GM12864 (cell line): ENCODE data around the gene RAPH1.
A peak's percentile ranks its signal among the peaks of the same experiment; 100 is the strongest.
"Not testable (repeated sequence)": the region's sequence is repeated elsewhere in the genome, so short reads cannot be mapped to it uniquely, and the experiment has no call there.

Experiments
- DNase-seq: peaks from one replicate; pipeline ENCODE4 v3.0.0-alpha.2; 2011; ENCODE audit warnings: low read depth
- H3K4me3 ChIP-seq: 2 replicates; pipeline ENCODE4 v1.5.1; 2011; ENCODE audit warnings: mild to moderate bottlenecking, low read depth, low read length, control low read depth
- TF ChIP-seq, protein P1 (sequence below): IDR thresholded peaks from 2 replicates; pipeline ENCODE4 v1.5.1; 2011; ENCODE audit warnings: low read depth, mild to moderate bottlenecking, moderate library complexity, low read length, control low read depth, inconsistent platforms; ENCODE audit errors: missing control alignments

Gene RAPH1

DNA sequence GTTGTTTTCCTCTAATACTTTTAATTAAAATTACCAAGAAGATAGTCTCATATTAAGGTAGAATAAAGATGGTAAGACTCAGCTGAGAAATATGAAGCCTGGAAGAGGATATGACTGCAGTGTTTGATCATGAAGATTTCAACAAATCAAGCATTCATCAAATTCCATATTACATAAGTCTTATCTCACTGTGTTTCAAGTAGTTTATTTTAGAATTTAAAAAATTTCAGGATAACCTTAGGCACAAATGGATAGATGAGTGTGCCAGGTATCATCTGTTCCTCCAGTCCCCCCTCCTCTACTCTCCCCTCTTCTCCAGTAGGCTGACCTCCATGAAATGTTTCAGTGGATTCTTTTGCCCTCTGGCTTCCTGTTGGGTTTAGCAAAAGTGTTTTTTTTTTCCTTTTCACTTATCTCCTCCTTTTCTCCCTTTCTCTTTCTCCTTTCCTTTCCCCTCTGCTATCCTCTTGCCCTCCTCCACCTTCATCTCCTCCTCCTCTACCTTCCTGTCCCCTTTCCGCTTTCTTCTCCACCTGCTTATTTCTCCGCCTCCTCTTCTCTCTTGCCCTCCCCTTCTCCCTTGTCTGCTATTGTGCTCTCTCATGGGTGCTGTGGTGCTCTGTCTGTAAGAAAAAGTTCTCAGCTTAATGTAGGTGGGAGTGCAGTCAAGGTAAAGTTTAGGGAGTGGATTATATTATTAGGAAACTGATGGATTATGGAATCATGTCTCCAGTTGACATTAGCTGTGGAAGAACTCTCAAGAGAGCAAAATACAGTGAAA is 134.1 kb downstream of the RAPH1 start:
- no peak for DNase-seq
- no peak overlapping the region for H3K4me3 ChIP-seq
- TF ChIP-seq, protein P1, sequence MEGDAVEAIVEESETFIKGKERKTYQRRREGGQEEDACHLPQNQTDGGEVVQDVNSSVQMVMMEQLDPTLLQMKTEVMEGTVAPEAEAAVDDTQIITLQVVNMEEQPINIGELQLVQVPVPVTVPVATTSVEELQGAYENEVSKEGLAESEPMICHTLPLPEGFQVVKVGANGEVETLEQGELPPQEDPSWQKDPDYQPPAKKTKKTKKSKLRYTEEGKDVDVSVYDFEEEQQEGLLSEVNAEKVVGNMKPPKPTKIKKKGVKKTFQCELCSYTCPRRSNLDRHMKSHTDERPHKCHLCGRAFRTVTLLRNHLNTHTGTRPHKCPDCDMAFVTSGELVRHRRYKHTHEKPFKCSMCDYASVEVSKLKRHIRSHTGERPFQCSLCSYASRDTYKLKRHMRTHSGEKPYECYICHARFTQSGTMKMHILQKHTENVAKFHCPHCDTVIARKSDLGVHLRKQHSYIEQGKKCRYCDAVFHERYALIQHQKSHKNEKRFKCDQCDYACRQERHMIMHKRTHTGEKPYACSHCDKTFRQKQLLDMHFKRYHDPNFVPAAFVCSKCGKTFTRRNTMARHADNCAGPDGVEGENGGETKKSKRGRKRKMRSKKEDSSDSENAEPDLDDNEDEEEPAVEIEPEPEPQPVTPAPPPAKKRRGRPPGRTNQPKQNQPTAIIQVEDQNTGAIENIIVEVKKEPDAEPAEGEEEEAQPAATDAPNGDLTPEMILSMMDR = no peak

DNA sequence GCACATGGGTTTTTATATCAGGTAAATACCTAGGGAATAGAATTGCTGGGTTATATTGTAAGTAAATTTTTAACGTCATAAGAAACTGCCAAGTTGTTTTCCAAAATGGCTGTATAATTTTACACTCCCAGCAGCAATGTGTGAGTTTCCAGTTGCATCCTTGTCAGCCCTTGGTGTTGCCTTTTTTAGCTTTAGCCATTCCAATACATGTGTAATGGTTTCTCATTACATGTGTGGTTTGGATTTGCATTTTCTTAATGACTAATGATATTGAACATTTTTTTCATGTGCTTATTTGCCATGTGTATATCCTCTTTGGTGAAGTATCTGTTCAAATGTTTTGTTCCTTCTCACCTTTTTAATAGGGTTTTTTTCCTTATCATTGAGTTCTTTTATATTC is 136.1 kb downstream of the RAPH1 start:
- DNase-seq = no peak
- TF ChIP-seq, protein P1 = no peak
- H3K4me3 ChIP-seq = no peak overlapping the region

DNA sequence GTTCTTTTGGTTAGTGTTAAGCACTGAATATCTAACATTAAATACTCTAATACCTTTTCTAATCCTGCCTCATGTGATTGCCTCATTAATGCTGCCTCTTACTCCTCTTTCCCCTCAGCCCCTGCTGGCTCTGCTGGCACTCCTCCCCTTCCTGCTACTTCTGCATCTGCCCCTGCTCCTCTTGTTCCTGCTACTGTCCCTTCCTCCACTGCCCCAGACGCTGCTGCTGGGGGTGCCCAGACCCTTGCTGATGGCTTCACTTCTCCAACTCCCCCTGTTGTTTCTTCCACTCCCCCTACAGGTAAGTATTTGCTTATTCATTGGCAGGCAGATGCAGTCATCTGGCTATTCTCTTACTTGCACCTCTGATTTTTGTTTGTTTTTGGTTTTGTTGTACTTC is 138.4 kb downstream of the RAPH1 start:
- DNase-seq = no peak
- no peak overlapping the region for H3K4me3 ChIP-seq
- TF ChIP-seq, protein P1 = peak; percentile 26

DNA sequence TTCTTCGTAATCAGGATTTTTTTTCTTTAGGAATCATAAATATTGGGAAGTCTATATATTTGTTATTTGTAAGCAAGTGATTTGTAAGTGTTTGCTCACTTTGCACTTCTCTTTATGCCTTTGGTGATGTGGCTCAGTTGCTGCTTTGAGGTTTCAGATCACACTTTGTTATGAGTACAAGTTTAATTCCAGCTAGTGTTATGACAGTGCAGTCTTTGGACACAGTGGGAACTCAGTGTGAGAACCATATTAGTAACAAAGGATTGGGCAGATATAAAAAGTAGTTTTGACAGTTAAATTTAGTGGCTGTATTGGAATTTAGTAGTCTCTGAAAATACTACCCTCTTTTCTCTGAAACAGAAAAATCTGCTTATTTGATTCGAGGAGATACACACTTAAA is 139.2 kb downstream of the RAPH1 start:
- no peak for DNase-seq
- TF ChIP-seq, protein P1 = no peak
- no peak overlapping the region for H3K4me3 ChIP-seq

DNA sequence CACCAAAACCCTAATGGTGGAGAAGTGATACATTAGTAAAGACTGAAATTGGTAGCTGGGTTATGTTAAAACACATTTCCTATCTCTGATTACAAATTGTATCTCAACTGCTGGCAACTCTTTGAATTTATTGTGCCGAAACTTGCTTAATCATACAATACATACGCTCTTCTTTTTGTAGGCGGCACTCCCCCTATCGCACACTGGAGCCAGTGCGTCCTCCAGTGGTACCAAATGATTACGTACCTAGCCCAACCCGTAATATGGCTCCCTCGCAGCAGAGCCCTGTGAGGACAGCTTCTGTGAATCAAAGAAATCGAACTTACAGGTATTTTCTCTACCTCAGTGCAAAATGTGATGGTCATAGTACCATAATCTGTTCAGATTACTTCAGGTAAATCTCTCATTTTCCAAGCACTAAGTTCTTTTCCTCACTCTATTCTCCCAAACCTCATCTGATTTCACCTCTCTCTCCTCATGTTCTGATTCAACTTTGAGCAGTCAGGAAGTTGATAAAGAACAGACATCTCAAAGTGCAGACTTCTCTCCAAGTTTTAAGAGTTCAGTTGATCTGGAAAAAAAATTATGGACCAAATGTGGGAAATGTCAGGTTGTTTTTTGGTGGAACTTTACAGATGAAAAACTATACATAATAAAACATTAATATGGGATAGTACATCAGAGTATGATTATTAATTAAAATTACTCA is 140.4 kb downstream of the RAPH1 start:
- H3K4me3 ChIP-seq = no peak overlapping the region
- TF ChIP-seq, protein P1 = no peak
- DNase-seq = no peak

DNA sequence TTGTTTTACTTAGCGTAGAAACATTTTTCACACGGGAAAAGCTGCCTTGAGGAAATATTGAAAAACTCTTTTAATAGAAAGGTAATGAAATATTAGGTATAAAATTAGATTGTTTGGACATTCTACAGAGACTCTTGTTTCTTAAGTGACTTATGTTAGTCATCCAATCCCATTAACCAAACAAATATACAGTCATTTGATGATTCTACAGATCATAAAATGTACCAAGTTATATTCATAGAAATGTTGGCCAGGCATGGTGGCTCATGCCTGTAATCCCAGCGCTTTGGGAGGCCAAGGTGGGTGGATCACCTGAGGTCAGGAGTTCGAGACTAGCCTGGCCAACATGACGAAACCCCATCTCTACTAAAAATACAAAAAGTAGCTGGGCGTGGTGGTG is 146.9 kb downstream of the RAPH1 start:
- H3K4me3 ChIP-seq, DNase-seq: not testable (repeated sequence)

DNA sequence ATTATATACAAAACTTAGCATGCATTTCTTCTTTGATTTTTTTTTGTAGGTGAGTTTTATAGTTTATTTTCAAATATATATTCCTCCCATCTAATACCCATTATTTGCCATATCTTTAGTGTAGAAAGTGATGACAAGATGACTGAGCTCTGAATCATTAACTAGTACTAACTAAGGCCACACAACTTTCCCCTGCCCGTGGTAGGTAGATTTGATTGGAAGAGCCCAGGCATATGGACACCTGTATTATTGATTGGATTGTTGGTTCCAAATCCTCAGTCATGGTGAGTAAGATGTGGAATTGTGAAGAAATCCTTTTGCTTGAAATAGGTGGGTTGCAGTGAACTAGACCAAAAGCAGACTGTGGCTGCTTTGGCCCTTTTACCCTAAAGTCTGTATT is 152.1 kb downstream of the RAPH1 start:
- no peak for DNase-seq
- TF ChIP-seq, protein P1 = no peak
- H3K4me3 ChIP-seq = no peak overlapping the region
